Fibroblast of pulmonary artery (primary cell): Measurements from ENCODE around the gene PDLIM3.

Experiments used
- DNase-seq: peaks from one replicate; pipeline ENCODE4 v3.0.0-alpha.2; 2010; ENCODE audit warnings: low read depth
- H3K4me3 ChIP-seq: replicated peaks from 2 replicates; pipeline ENCODE4 v1.5.1; 2011; ENCODE audit warnings: low read depth, mild to moderate bottlenecking, control low read depth, low read length, moderate library complexity
- CTCF ChIP-seq: IDR thresholded peaks from 2 replicates; pipeline ENCODE4 v1.5.1; 2011; ENCODE audit warnings: mild to moderate bottlenecking, control low read depth, low read length, inconsistent platforms; ENCODE audit errors: missing control alignments

Gene PDLIM3

GRCh38 chr4:185500035-185500434 is 35.3 kb downstream of the PDLIM3 start:
- TF ChIP-seq CTCF = no peak
- H3K4me3 ChIP-seq = no peak overlapping the region
- DNase-seq = no peak

GRCh38 chr4:185488650-185489049 is 46.7 kb downstream of the PDLIM3 start:
- no peak overlapping the region for H3K4me3 ChIP-seq
- TF ChIP-seq CTCF = no peak
- no peak for DNase-seq

- no peak overlapping the region for H3K4me3 ChIP-seq
- DNase-seq = no peak
- TF ChIP-seq CTCF = no peak
Observed at GRCh38 chr4:185481401-185481800, 53.9 kb downstream of the PDLIM3 start.

- DNase-seq = no peak
- TF ChIP-seq CTCF = no peak
- H3K4me3 ChIP-seq = no peak overlapping the region
Observed at GRCh38 chr4:185480016-185480732, 55.1 kb downstream of the PDLIM3 start.

- TF ChIP-seq CTCF = no peak
- no peak overlapping the region for H3K4me3 ChIP-seq
- DNase-seq = no peak
Observed at GRCh38 chr4:185479507-185479971, 55.8 kb downstream of the PDLIM3 start.

GRCh38 chr4:185473247-185473646 is 62.1 kb downstream of the PDLIM3 start:
- no peak for TF ChIP-seq CTCF
- no peak for DNase-seq
- H3K4me3 ChIP-seq = no peak overlapping the region

- H3K4me3 ChIP-seq = peak overlapping the region; percentile 78
- no peak for DNase-seq
- TF ChIP-seq CTCF = no peak
Observed at GRCh38 chr4:185472103-185472542, 63.2 kb downstream of the PDLIM3 start.
